Measurements from ENCODE around the gene EIPR1. TPM values are rescaled to one million over a fixed set of nuclear protein-coding genes. Genes with fewer than 3 reads are reported as not detected.
A peak's percentile ranks its signal among the peaks of the same experiment; 100 is the strongest.

Gene EIPR1
- total and polyA plus RNA-seq, 2 experiments from 2014 or later = 17.4 to 46.3 TPM

GRCh38 chr2:3257826-3258225, 119.8 kb downstream of the EIPR1 start:
- Histone ChIP-seq H3K79me2 (replicated peaks; ENCODE audit: insufficient read depth) (peaks cover 4% of the 10 kb centered on the region; the same call in 1 of the 2 replicates), H3K4me2 (no peak overlapping the region), H3K36me3 (ENCODE audit: insufficient read depth) (no peaks in the 10 kb centered on the region), H3F3A (replicated peaks; ENCODE audit: low read depth) (no peaks in the 10 kb centered on the region), H3K4me3 (no peak overlapping the region), H3K9me2 (ENCODE audit: insufficient read depth) (no peaks in the 10 kb centered on the region), H4K20me1 (replicated peaks; ENCODE audit: insufficient read depth) (peaks cover 8% of the 10 kb centered on the region), H3K27ac (ENCODE audit: low read depth) (no peak overlapping the region), H3K27me3 (ENCODE audit: insufficient read depth) (no peaks in the 10 kb centered on the region), H3K4me1 (ENCODE audit: insufficient read depth) (no peaks in the 10 kb centered on the region), H2AFZ (no peak overlapping the region)
- ATAC-seq = no peak
- H3K4me1 Mint-ChIP-seq = peaks cover 12% of the 10 kb centered on the region; the same call in 2 of the 3 replicates
- H3K27ac Mint-ChIP-seq = no peak overlapping the region
- H3K9me3 Mint-ChIP-seq = no peaks in the 10 kb centered on the region
- 0 out of 3 replicates have a peak, but pooled peaks cover 3% of the 10 kb centered on the region for H3K36me3 Mint-ChIP-seq (ENCODE audit: low read depth)
- TF ChIP-seq EZH2phosphoT487 (IDR thresholded peaks at IDR 0.05; ENCODE audit: unreplicated experiment) (no peak), STAT1 (IDR thresholded peaks at IDR 0.05; ENCODE audit: unreplicated experiment) (no peak), EZH2 (IDR thresholded peaks at IDR 0.05; ENCODE audit: low read depth, unreplicated experiment) (no peak), ZNF331 (CRISPR knock-in tag; IDR thresholded peaks at IDR 0.05; ENCODE audit: low read depth) (no peak), JUNB (IDR thresholded peaks at IDR 0.05; ENCODE audit: unreplicated experiment) (no peak)
- DNase-seq (ENCODE audit: low spot score) = no peak
- H3K4me3 Mint-ChIP-seq = no peak overlapping the region
- H3K27me3 Mint-ChIP-seq (ENCODE audit: insufficient read depth, low read depth, poor library complexity) = peaks cover 3% of the 10 kb centered on the region

- H3F3A ChIP-seq (replicated peaks; ENCODE audit: low read depth) = no peaks in the 10 kb centered on the region
- H2AFZ ChIP-seq = no peak overlapping the region
- peak; percentile 45 for DNase-seq (ENCODE audit: low spot score)
- ATAC-seq = peak; percentile 76
- no peaks in the 10 kb centered on the region for H3K27me3 ChIP-seq (ENCODE audit: insufficient read depth)
- no peaks in the 10 kb centered on the region for H3K36me3 ChIP-seq (ENCODE audit: insufficient read depth)
- Mint-ChIP-seq H3K4me1 (peaks cover 12% of the 10 kb centered on the region; the same call in 2 of the 3 replicates), H3K4me3 (no peak overlapping the region), H3K36me3 (ENCODE audit: low read depth) (peaks cover 6% of the 10 kb centered on the region; the same call in 2 of the 3 replicates), H3K27ac (no peak overlapping the region), H3K9me3 (no peaks in the 10 kb centered on the region), H3K27me3 (ENCODE audit: insufficient read depth, low read depth, poor library complexity) (peaks cover 2% of the 10 kb centered on the region)
- H3K79me2 ChIP-seq (replicated peaks; ENCODE audit: insufficient read depth) = peaks cover 4% of the 10 kb centered on the region; the same call in 1 of the 2 replicates
- no peak overlapping the region for H3K4me3 ChIP-seq
- peaks cover 8% of the 10 kb centered on the region for H4K20me1 ChIP-seq (replicated peaks; ENCODE audit: insufficient read depth)
- H3K4me1 ChIP-seq (ENCODE audit: insufficient read depth) = no peaks in the 10 kb centered on the region
- H3K27ac ChIP-seq (ENCODE audit: low read depth) = no peak overlapping the region
- no peak overlapping the region for H3K4me2 ChIP-seq
- no peaks in the 10 kb centered on the region for H3K9me2 ChIP-seq (ENCODE audit: insufficient read depth)
- no peak for TF ChIP-seq EZH2 (IDR thresholded peaks at IDR 0.05; ENCODE audit: low read depth, unreplicated experiment)
- no peak for TF ChIP-seq POLR2AphosphoS5 (IDR thresholded peaks at IDR 0.05; ENCODE audit: low read depth)
- no peak for TF ChIP-seq ETS1 (IDR thresholded peaks at IDR 0.05)
- no peak for TF ChIP-seq ZNF331 (CRISPR knock-in tag; IDR thresholded peaks at IDR 0.05; ENCODE audit: low read depth)
These were observed 120.5 kb downstream of the EIPR1 start for GRCh38 chr2:3257166-3257565.

- Histone ChIP-seq H3K27me3 (ENCODE audit: insufficient read depth) (no peaks in the 10 kb centered on the region), H2AFZ (no peak overlapping the region), H4K20me1 (replicated peaks; ENCODE audit: insufficient read depth) (peaks cover 8% of the 10 kb centered on the region), H3K27ac (ENCODE audit: low read depth) (no peak overlapping the region), H3K4me2 (no peak overlapping the region), H3K36me3 (ENCODE audit: insufficient read depth) (no peaks in the 10 kb centered on the region), H3K79me2 (replicated peaks; ENCODE audit: insufficient read depth) (peaks cover 4% of the 10 kb centered on the region; the same call in 1 of the 2 replicates), H3F3A (replicated peaks; ENCODE audit: low read depth) (no peaks in the 10 kb centered on the region), H3K9me2 (ENCODE audit: insufficient read depth) (no peaks in the 10 kb centered on the region), H3K4me3 (no peak overlapping the region), H3K4me1 (ENCODE audit: insufficient read depth) (no peaks in the 10 kb centered on the region)
- H3K9me3 Mint-ChIP-seq = 0 out of 3 replicates have a peak, but pooled peaks cover under 1% of the 10 kb centered on the region
- no peak overlapping the region for H3K4me3 Mint-ChIP-seq
- H3K36me3 Mint-ChIP-seq (ENCODE audit: low read depth) = peaks cover 12% of the 10 kb centered on the region
- ATAC-seq = no peak
- H3K4me1 Mint-ChIP-seq = peaks cover 12% of the 10 kb centered on the region; the same call in 2 of the 3 replicates
- H3K27me3 Mint-ChIP-seq (ENCODE audit: insufficient read depth, low read depth, poor library complexity) = peaks cover 4% of the 10 kb centered on the region
- DNase-seq (ENCODE audit: low spot score) = no peak
- H3K27ac Mint-ChIP-seq = no peak overlapping the region
- TF ChIP-seq CTCF (conservative IDR thresholded peaks at IDR 0.05; ENCODE audit: low read depth in 2 of 2) (no peak), EZH2 (IDR thresholded peaks at IDR 0.05; ENCODE audit: low read depth, unreplicated experiment) (no peak), JUNB (IDR thresholded peaks at IDR 0.05; ENCODE audit: unreplicated experiment) (no peak), POLR2AphosphoS5 (IDR thresholded peaks at IDR 0.05; ENCODE audit: low read depth) (no peak), ZNF331 (CRISPR knock-in tag; IDR thresholded peaks at IDR 0.05; ENCODE audit: low read depth) (no peak), REST (IDR thresholded peaks at IDR 0.05; ENCODE audit: unreplicated experiment) (no peak), STAT1 (IDR thresholded peaks at IDR 0.05; ENCODE audit: unreplicated experiment) (no peak), ETS1 (IDR thresholded peaks at IDR 0.05) (no peak), CREB1 (CRISPR knock-in tag; IDR thresholded peaks at IDR 0.05; ENCODE audit: low read depth) (no peak), EZH2phosphoT487 (IDR thresholded peaks at IDR 0.05; ENCODE audit: unreplicated experiment) (no peak)
These were observed 121.0 kb downstream of the EIPR1 start for GRCh38 chr2:3256605-3257004.
